Right lobe of liver (tissue), 6 donors: ENCODE data around the gene GLT8D2. TPM values are rescaled to one million over a fixed set of nuclear protein-coding genes. Genes with fewer than 3 reads are reported as not detected.

Experiments used
- ATAC-seq, 4 donors: fragments of 200-7000 bp; cut with Tn5 transposase; one replicate each; pipeline ENCODE4 v1.9.1; 2020; ENCODE audit warnings: mild to moderate bottlenecking in 4 of 4, moderate library complexity in 4 of 4
- DNase-seq, 3 donors: peaks; one replicate each; pipeline ENCODE4 v3.0.0-alpha.2; 2020
- H3K27ac ChIP-seq, 3 donors: fragments of 200-600 bp; one replicate each; pipeline ENCODE4 v1.8.0; 2022
- H3K27me3 ChIP-seq, 2 donors: fragments of 200-600 bp; one replicate each; pipeline ENCODE4 v1.8.0; 2022
- H3K36me3 ChIP-seq, 4 donors: fragments of 200-600 bp; sonication (generic) in 1 of 4; one replicate each; pipeline versions ENCODE4 v1.5.1 to v1.8.0; 2017 to 2022; ENCODE audit warnings: control low read depth in 1 of 4
- H3K4me1 ChIP-seq, 4 donors: fragments of 200-600 bp; sonication (generic) in 1 of 4; one replicate each; pipeline versions ENCODE4 v1.5.1 to v1.8.0; 2017 to 2022; ENCODE audit warnings: control low read depth in 1 of 4
- H3K4me3 ChIP-seq, 3 donors: fragments of 200-600 bp; one replicate each; pipeline ENCODE4 v1.8.0; 2022
- H3K9me3 ChIP-seq, 4 donors: fragments of 200-600 bp; sonication (generic) in 1 of 4; one replicate each; pipeline versions ENCODE4 v1.5.1 to v1.8.0; 2017 to 2022; ENCODE audit warnings: control low read depth in 1 of 4
- POLR2A ChIP-seq: fragments of 450-650 bp; IDR thresholded peaks from one replicate; pipeline ENCODE4 v1.6.1; 2017; ENCODE audit warnings: antibody characterized with exemption, mild to moderate bottlenecking
- WGBS: methylation state at CpG from one replicate; pipeline ENCODE4 v1.1.6; 2018; ENCODE audit warnings: low coverage, low lambda C conversion rate; ENCODE audit not compliant: insufficient coverage; ENCODE audit errors: missing lambda C conversion rate; 5-methylcytosine and 5-hydroxymethylcytosine counted together
- intact Hi-C, 2 donors: fragments of 100-400 bp; cut with DNase I; formaldehyde crosslinking; loops; one replicate each; pipeline versions ENCODE4 v1.11.2 to v1.14.1; 2022
- total RNA-seq, 6 experiments: library from RNA; depleted of rRNA in 2 of 6; stranded (reverse); fragments of >200 nt in 2 of 6; fragmentation: NEBNext Ultra II Directional in 3 of 6; extraction: Animal tissue kit (Norgen Biotek cat#: 25700) in 3 of 6; gene quantifications; one replicate each; pipeline versions ENCODE4 v1.1.0 to v1.2.4, GENCODE V29; 2016 to 2023
- TF ChIP-seq, protein P1 (sequence below), 4 donors: fragments of 200-600 bp in 3 of 4; fragments of 450-650 bp in 1 of 4; IDR thresholded peaks; one replicate each; pipeline versions ENCODE4 v1.5.1 to v1.8.0; 2016 to 2022; ENCODE audit warnings: antibody characterized with exemption in 4 of 4, mild to moderate bottlenecking in 2 of 4
- donor health status: DM: no; HTN: yes; CAD: no.
- donor health status: DM: no; HTN: no; CAD: no.
- donor health status: DM: no; HTN: no; CAD: no.
- donor health status: DM: no; HTN: yes; CAD: no.
- donor health status: DM: no; HTN: yes; CAD: no.

GLT8D2 gene
- total RNA-seq, 6 experiments from 2014 or later = 0.44 to 1.2 (median 0.79) TPM

DNA sequence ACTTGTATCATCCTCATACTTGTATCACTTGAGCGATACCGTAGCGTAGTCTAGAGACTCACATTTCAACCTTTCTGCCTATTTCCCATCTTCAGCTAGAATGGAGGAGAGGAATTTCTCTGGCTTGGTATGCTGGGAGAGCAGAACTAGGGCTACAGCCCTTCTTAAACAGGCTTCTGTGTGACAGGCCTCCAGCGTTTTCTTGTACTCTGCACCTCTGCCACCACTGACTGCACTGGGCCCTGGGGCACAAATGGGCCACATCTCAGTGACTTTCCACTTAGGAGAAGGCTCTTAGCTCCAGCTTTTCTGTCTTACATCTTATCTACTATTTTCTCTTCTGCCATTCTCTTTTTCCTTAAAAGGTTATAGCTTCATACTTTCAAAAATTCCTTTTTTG, 41.1 kb upstream of the GLT8D2 start:
- WGBS = 88% methylated on average over 4 of the region's 4 CpGs
- H3K36me3 ChIP-seq = peaks cover 5 to 51% (median 23%) of the 10 kb centered on the region in 4 donors
- H3K4me3 ChIP-seq = no peak overlapping the region
- DNase-seq (no peak), ATAC-seq (no peak)
- no peaks in the 10 kb centered on the region for H3K4me1 ChIP-seq
- H3K27me3 ChIP-seq = no peaks in the 10 kb centered on the region
- intact Hi-C loops = no loop called here
- no peaks in the 10 kb centered on the region for H3K9me3 ChIP-seq
- H3K27ac ChIP-seq = no peak overlapping the region
- TF ChIP-seq, protein P1, sequence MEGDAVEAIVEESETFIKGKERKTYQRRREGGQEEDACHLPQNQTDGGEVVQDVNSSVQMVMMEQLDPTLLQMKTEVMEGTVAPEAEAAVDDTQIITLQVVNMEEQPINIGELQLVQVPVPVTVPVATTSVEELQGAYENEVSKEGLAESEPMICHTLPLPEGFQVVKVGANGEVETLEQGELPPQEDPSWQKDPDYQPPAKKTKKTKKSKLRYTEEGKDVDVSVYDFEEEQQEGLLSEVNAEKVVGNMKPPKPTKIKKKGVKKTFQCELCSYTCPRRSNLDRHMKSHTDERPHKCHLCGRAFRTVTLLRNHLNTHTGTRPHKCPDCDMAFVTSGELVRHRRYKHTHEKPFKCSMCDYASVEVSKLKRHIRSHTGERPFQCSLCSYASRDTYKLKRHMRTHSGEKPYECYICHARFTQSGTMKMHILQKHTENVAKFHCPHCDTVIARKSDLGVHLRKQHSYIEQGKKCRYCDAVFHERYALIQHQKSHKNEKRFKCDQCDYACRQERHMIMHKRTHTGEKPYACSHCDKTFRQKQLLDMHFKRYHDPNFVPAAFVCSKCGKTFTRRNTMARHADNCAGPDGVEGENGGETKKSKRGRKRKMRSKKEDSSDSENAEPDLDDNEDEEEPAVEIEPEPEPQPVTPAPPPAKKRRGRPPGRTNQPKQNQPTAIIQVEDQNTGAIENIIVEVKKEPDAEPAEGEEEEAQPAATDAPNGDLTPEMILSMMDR (IDR thresholded peaks at IDR 0.05) = no peak
- TF ChIP-seq POLR2A = no peak

DNA sequence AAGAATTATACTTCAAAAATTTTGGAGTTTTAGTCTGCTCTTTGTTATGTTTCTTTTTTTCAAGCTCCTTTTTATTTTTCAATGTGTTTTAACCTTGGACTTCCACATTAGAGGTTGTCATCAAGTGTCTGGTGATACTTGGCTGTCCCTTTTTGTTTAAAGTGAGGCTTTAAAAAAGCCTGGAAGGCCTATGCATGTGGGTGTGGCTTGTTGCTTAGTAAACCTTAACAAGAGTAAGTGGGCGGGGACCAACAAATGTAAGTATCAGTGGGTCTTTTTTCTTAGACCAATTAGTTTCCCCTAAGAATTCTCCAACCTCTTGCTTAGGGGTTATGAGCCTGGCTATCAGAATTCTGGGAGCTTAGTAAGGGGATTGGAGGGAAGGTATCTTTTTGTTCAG, 40.7 kb upstream of the GLT8D2 start:
- no peak for DNase-seq
- Histone ChIP-seq H3K4me3 (no peak overlapping the region), H3K9me3 (no peaks in the 10 kb centered on the region), H3K27me3 (no peaks in the 10 kb centered on the region), H3K4me1 (no peaks in the 10 kb centered on the region), H3K27ac (no peak overlapping the region), H3K36me3 (peaks cover 2 to 47% (median 21%) of the 10 kb centered on the region in 4 donors)
- intact Hi-C loops = no loop called here
- TF ChIP-seq, protein P1 (IDR thresholded peaks at IDR 0.05) = no peak
- no peak for TF ChIP-seq POLR2A
- WGBS = 92% methylated on average over 1 of the region's 1 CpG
- no peak for ATAC-seq

DNA sequence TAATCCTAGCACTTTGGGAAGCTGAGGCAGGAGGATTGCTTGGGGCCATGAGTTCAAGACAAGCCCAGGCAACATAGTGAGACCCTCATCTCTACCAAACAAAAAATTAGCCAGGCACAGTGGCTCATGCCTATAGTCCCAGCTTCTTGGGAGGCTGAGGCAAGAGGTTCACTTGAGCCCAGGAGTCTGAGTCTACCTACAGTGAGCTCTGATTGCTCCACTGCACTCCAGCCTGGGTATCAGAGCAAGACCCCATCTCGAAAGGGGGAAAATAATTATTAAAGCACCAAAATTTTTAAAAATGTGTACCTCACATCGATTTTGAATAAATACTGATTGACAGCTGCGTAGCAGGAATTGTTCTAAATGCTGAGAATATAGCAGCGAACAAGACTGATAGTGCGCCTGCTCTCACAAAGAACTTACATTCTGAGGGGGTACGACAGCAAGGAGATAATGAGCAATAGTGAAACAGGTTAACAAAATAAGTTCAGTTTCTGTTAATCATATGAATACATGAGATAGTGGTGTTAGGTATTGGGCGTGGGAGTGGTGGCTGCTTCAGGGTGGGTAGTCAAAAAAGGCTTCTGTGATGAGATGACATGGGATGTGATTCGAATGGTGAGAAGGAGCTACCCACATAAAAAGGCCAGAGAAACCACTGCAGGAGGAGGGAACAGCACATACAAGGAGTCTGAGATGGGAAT, 33.9 kb upstream of the GLT8D2 start:
- DNase-seq (no peak), ATAC-seq (no peak)
- H3K27me3 ChIP-seq = no peaks in the 10 kb centered on the region
- no peak overlapping the region for H3K27ac ChIP-seq
- intact Hi-C loops = no loop called here
- H3K9me3 ChIP-seq = no peaks in the 10 kb centered on the region
- TF ChIP-seq, protein P1 (IDR thresholded peaks at IDR 0.05) = no peak
- TF ChIP-seq POLR2A = no peak
- no peaks in the 10 kb centered on the region for H3K4me1 ChIP-seq
- peaks cover 0 to 43% (median 32%) of the 10 kb centered on the region in 4 donors for H3K36me3 ChIP-seq
- H3K4me3 ChIP-seq = no peak overlapping the region
- 81% methylated on average over 8 of the region's 8 CpGs for WGBS

DNA sequence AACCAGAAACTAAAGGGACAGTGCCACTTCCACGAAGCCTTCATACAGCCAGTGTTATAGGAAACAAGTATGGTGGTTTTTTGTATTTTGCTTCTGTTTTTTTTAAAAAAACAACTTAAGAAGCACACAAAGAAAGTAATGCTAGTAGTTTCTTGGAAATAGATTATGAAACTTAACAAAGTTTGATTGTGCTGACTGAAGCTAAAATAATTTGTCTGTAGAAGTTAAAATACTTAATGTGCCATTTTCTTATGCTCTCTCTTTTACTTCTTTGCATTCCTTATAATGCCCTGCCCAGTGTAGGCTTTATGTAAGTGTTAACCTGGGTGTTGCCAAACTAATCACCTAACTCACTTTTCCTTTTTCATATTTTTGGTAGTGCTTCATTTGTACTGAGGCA, 30.8 kb upstream of the GLT8D2 start:
- no peak for TF ChIP-seq POLR2A
- no peaks in the 10 kb centered on the region for H3K4me1 ChIP-seq
- intact Hi-C loops = no loop called here
- ATAC-seq (no peak), DNase-seq (no peak)
- no peaks in the 10 kb centered on the region for H3K27me3 ChIP-seq
- H3K36me3 ChIP-seq = peaks cover 0 to 25% (median 15%) of the 10 kb centered on the region in 4 donors
- no peak overlapping the region for H3K4me3 ChIP-seq
- H3K9me3 ChIP-seq = no peaks in the 10 kb centered on the region
- H3K27ac ChIP-seq = no peak overlapping the region
- 83% methylated on average over 1 of the region's 1 CpG for WGBS

DNA sequence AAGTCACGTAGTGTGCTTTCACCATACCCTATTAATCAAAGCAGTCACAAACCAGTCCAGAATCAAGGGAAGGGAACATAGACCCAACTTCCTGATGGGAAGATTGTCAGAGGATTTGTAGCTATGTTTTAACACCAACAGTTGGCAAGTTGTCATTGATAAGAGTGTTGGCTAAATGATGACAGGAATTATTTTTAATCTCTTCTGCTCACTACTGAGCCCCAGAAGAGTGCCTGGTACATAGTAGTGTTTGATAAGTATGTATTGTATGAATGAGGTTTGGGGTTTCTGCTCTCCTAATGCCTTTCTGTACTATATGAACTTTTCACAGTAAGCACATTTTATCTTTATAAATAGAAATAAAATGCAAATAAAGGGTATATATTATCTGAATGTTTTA, 29.0 kb upstream of the GLT8D2 start:
- no peak for ATAC-seq

More for the DNA sequence above, 29.0 kb upstream of the GLT8D2 start:
- Histone ChIP-seq H3K36me3 (peaks cover 0 to 18% (median 12%) of the 10 kb centered on the region in 4 donors), H3K9me3 (no peaks in the 10 kb centered on the region), H3K27me3 (no peaks in the 10 kb centered on the region), H3K4me3 (no peak overlapping the region), H3K4me1 (no peaks in the 10 kb centered on the region), H3K27ac (no peak overlapping the region)
- TF ChIP-seq, protein P1 (IDR thresholded peaks at IDR 0.05) = no peak
- TF ChIP-seq POLR2A = no peak
- no peak for DNase-seq
- intact Hi-C loops = no loop called here
- no CpG with 5 or more reads among the region's 1 CpG for WGBS
